Activated B cell treated with CpG ODN at 0.5 μM for 24 hours (primary cell): Measurements from ENCODE around the gene TMEM184A. TPM values are rescaled to one million over a fixed set of nuclear protein-coding genes. Genes with fewer than 3 reads are reported as not detected.

ENCODE experiments used
- ATAC-seq: fragments of 200-7000 bp; cut with Tn5 transposase; one replicate; pipeline ENCODE4 v1.10.0; 2021; ENCODE audit warnings: low read depth, mild to moderate bottlenecking, moderate library complexity
- CTCF ChIA-PET: fragments of 350-600 bp; sonication (Branson Sonifier 250); formaldehyde crosslinking; loops from one replicate; lab custom pipeline; 2021; ENCODE audit warnings: antibody characterized with exemption; lab: Charles Lee
- POLR2A ChIA-PET: fragments of 350-600 bp; sonication (Branson Sonifier 250); formaldehyde crosslinking; loops from one replicate; lab custom pipeline; 2021; ENCODE audit warnings: antibody characterized with exemption; lab: Charles Lee
- DNase-seq: peaks from one replicate; pipeline ENCODE4 v3.0.0; 2022
- H3K27ac Mint-ChIP-seq: one replicate; pipeline ENCODE4 v1.8.0; 2020; ENCODE audit warnings: mixed read lengths
- H3K27me3 Mint-ChIP-seq: one replicate; pipeline ENCODE4 v1.8.0; 2021; ENCODE audit warnings: mixed read lengths
- H3K36me3 Mint-ChIP-seq: one replicate; pipeline ENCODE4 v1.8.0; 2021; ENCODE audit warnings: low read depth, mixed read lengths
- H3K4me1 Mint-ChIP-seq: one replicate; pipeline ENCODE4 v1.8.0; 2021; ENCODE audit warnings: mixed read lengths
- H3K4me3 Mint-ChIP-seq: one replicate; pipeline ENCODE4 v1.8.0; 2020; ENCODE audit warnings: mild to moderate bottlenecking, mixed read lengths
- H3K9me3 Mint-ChIP-seq: one replicate; pipeline ENCODE4 v1.8.0; 2020; ENCODE audit warnings: mixed read lengths
- CTCF ChIP-seq: fragments of 200-600 bp; IDR thresholded peaks from one replicate; pipeline ENCODE4 v1.8.0; 2022; ENCODE audit warnings: antibody characterized with exemption, mild to moderate bottlenecking
- intact Hi-C: fragments of 100-400 bp; cut with micrococcal nuclease; formaldehyde crosslinking; loops from one replicate; pipeline ENCODE4 v1.15.1; 2024
- total RNA-seq: library from RNA; stranded (reverse); gene quantifications from 2 replicates; pipeline ENCODE4 v1.2.3, GENCODE V29; 2022

TMEM184A gene
- total RNA-seq, 1 donor from 2014 or later = not detected

GRCh38 chr7:1545417-1546246 is 10.4 kb downstream of the TMEM184A start:
- no peak for TF ChIP-seq CTCF
- no peak overlapping the region for H3K4me3 Mint-ChIP-seq
- no peak for DNase-seq
- no peak overlapping the region for H3K27ac Mint-ChIP-seq
- ATAC-seq = no peak
- peaks cover 24% of the 10 kb centered on the region for H3K36me3 Mint-ChIP-seq
- ChIA-PET CTCF (no interaction called here), POLR2A (no interaction called here)
- H3K9me3 Mint-ChIP-seq = no peaks in the 10 kb centered on the region
- H3K27me3 Mint-ChIP-seq = no peaks in the 10 kb centered on the region
- peaks cover 3% of the 10 kb centered on the region for H3K4me1 Mint-ChIP-seq
- intact Hi-C loops = loop anchor here (5.0 kb wide), 1 partner anchor 43 kb away; the partner anchor contains the start of gene INTS1

- no peak overlapping the region for H3K4me3 Mint-ChIP-seq
- H3K4me1 Mint-ChIP-seq = peaks cover 3% of the 10 kb centered on the region
- POLR2A ChIA-PET = no interaction called here
- CTCF ChIA-PET = no interaction called here
- no peaks in the 10 kb centered on the region for H3K9me3 Mint-ChIP-seq
- DNase-seq (no peak), ATAC-seq (no peak)
- H3K36me3 Mint-ChIP-seq = peaks cover 28% of the 10 kb centered on the region
- H3K27ac Mint-ChIP-seq = peak overlapping the region; percentile 24
- TF ChIP-seq CTCF = no peak
- H3K27me3 Mint-ChIP-seq = no peaks in the 10 kb centered on the region
- intact Hi-C loops = loop anchor here (5.0 kb wide), 1 partner anchor 43 kb away; the partner anchor contains the start of gene INTS1
Observed at GRCh38 chr7:1544896-1545416, 11.0 kb downstream of the TMEM184A start.

- ChIA-PET POLR2A (interaction anchor here (1.3 kb wide), 1 partner anchor 9 kb away, joined by 3 read pairs; no protein-coding TSS in a partner anchor), CTCF (no interaction called here)
- Mint-ChIP-seq H3K9me3 (no peaks in the 10 kb centered on the region), H3K27me3 (no peaks in the 10 kb centered on the region), H3K36me3 (peaks cover 34% of the 10 kb centered on the region), H3K27ac (no peak overlapping the region), H3K4me3 (no peak overlapping the region), H3K4me1 (peaks cover 3% of the 10 kb centered on the region)
- DNase-seq = no peak
- ATAC-seq = peak; percentile 29
- intact Hi-C loops = no loop called here
- no peak for TF ChIP-seq CTCF
Observed at GRCh38 chr7:1544178-1544895, 11.7 kb downstream of the TMEM184A start.

GRCh38 chr7:1543826-1544177 is 12.2 kb downstream of the TMEM184A start:
- ChIA-PET POLR2A (interaction anchor here (1.3 kb wide), 1 partner anchor 9 kb away, joined by 3 read pairs; no protein-coding TSS in a partner anchor), CTCF (no interaction called here)
- TF ChIP-seq CTCF = no peak
- H3K4me1 Mint-ChIP-seq = peaks cover 3% of the 10 kb centered on the region
- no peaks in the 10 kb centered on the region for H3K27me3 Mint-ChIP-seq
- DNase-seq (no peak), ATAC-seq (no peak)
- H3K4me3 Mint-ChIP-seq = no peak overlapping the region
- H3K27ac Mint-ChIP-seq = no peak overlapping the region
- H3K9me3 Mint-ChIP-seq = no peaks in the 10 kb centered on the region
- intact Hi-C loops = no loop called here
- H3K36me3 Mint-ChIP-seq = peaks cover 37% of the 10 kb centered on the region
